Natural killer cell treated with Interleukin-12 subunit alpha and Interleukin-12 subunit beta and Interleukin-15 and Interleukin-18, amount 100 ng/mL, for 72 hours (primary cell): ENCODE measurements around the gene ZBED5. TPM values are rescaled to one million over a fixed set of nuclear protein-coding genes. Genes with fewer than 3 reads are reported as not detected.

Experiments
- ATAC-seq, 2 donors: fragments of 150-1000 bp; cut with Tn5 transposase in 1 of 2; sonication (Bioruptor Pico), chemical (Tn5 transposase) in 1 of 2; 2 replicates each; pipeline ENCODE4 v1.10.0; 2021
- DNase-seq: peaks from one replicate; pipeline ENCODE4 v3.0.0; 2022; ENCODE audit warnings: low spot score
- H3K27ac Mint-ChIP-seq, 2 donors: 1 replicate in 1 of 2; 2 replicates in 1 of 2; pipeline ENCODE4 v1.8.0; 2022; ENCODE audit warnings: mixed read lengths in 2 of 2, mild to moderate bottlenecking in 1 of 2, moderate library complexity in 1 of 2
- H3K27me3 Mint-ChIP-seq, 2 donors: 1 replicate in 1 of 2; 2 replicates in 1 of 2; pipeline ENCODE4 v1.8.0; 2022; ENCODE audit warnings: mixed read lengths in 2 of 2
- H3K36me3 Mint-ChIP-seq: one replicate; pipeline ENCODE4 v1.8.0; 2022; ENCODE audit warnings: mixed read lengths
- H3K4me1 Mint-ChIP-seq, 2 donors: 1 replicate in 1 of 2; 2 replicates in 1 of 2; pipeline ENCODE4 v1.8.0; 2022; ENCODE audit warnings: low read depth in 2 of 2, mixed read lengths in 2 of 2, mild to moderate bottlenecking in 1 of 2
- H3K4me3 Mint-ChIP-seq: one replicate; pipeline ENCODE4 v1.8.0; 2022; ENCODE audit warnings: mixed read lengths
- H3K9me3 Mint-ChIP-seq: 2 replicates; pipeline ENCODE4 v1.8.0; 2022; ENCODE audit warnings: mixed read lengths
- total RNA-seq, 2 donors: library from RNA; stranded (reverse); gene quantifications; one replicate each; pipeline ENCODE4 v1.2.3, GENCODE V29; 2022

Gene ZBED5
- 10 to 100 TPM; 34.5 to 37.1 TPM for total RNA-seq

DNA sequence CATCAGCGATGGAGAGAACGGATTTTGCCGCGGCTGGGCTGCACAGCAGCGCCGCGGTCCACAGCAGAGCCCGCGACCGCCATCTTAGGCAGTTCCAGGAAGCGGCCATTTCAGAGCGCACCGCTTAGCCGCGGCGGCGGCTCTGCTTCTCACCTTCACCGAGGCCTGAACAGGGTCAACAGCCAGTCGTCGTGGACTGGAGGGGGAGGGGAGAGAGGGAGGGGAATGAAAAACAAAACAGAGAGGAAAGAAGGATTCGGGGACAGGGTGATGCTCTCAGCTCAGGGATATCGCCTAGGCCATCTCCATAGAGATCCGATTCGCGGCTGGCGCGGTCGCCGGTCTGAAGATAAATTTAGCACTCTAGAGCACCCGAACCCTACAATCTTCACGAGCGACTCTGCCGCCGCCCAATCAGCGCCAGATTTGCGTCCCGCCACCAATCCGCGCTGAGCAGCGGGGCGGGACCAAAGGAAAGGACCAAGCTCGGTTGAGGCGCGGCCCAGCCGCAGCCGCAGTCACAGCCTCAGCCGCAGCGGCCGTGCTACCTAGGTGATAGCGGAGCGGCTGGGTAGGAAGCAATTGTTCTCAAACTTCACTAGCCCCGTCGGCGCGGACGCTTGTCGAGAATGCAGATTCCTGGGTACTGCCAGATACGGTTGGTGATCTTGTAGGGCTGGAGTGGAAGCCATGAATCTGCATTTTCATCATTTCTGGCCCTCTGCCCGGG lies at the start of gene ZBED5:
ZBED5 (minus strand) TSS at position 345 of the 730 bp plus-strand sequence. CDS start 3,108 bp downstream, outside the sequence.
- Mint-ChIP-seq H3K4me1 (peaks cover 22 to 26% of the 10 kb centered on the region in 2 donors), H3K4me3 (peak within 1 kb of the TSS; percentile 99)

DNA sequence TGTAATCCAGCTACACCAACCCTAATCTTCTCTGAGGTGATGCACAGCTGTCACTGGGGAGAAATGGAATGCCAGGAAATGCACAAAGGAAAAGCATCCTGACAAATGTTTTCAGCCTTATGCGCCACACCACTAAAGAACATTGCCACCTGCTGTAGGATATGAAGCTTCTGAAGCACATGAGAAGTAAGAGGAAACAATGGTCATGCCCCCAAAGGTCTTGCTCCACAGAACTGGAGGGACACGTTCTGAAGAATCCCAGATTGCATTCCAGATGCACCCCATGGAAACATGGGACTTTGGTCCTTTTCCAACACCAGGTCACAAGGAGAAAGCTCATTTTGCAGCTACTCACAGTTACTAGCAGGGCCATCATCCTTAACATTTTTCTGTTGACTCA lies 48.7 kb upstream of the ZBED5 start:
- Mint-ChIP-seq H3K4me1 (peaks cover 7 to 10% of the 10 kb centered on the region in 2 donors), H3K36me3 (no peaks in the 10 kb centered on the region), H3K4me3 (no peak overlapping the region), H3K27ac (no peak overlapping the region), H3K27me3 (peaks cover 23 to 40% of the 10 kb centered on the region in 2 donors), H3K9me3 (no peaks in the 10 kb centered on the region)
- no peak for DNase-seq
- no peak for ATAC-seq

More for the DNA sequence above, at the start of gene ZBED5:
- Mint-ChIP-seq H3K27me3 (no peaks in the 10 kb centered on the region), H3K36me3 (peaks cover 14% of the 10 kb centered on the region), H3K9me3 (no peaks in the 10 kb centered on the region), H3K27ac (peak within 1 kb of the TSS; percentile 99 to 100)
- ATAC-seq (peak; percentile 96 to 98), DNase-seq (peak; percentile 96)

DNA sequence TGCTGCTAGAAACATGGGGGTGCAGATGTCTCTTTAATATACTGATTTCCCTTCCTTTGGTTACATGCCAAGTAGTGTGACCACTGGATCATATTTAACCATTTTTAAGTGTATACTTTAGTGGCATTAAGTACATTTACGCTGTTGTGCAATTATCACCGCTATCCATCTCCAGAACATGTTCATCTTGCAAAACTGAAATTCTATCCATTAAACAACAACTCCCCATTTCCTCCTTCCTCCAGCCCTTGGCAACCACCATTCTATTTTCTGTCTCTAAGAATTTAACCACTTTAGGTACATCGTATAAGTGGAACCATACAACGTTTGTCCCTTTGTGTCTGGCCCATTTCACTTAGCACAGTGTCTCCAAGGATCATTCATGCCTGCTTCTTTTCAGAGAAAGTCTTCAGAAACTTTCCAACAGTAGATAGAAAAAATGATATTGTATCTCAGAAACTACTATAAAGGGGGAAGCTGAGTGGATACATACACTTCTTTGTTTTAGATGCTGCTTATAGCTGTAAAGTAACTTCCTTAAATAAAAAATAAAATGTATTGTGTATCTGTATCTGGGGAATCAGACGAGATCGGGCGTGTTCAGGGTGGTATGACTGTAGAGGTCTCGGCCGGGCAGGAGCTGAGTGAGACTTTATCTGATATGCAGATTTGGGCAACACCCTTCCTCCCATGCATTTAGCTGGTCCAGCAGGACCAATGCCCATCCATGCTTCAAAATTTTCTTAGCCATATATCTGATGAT lies 44.6 kb upstream of the ZBED5 start:
- ATAC-seq (no peak), DNase-seq (no peak)
- no peaks in the 10 kb centered on the region for H3K9me3 Mint-ChIP-seq
- peaks cover 0 to 11% of the 10 kb centered on the region in 2 donors for H3K4me1 Mint-ChIP-seq
- no peak overlapping the region for H3K4me3 Mint-ChIP-seq
- H3K36me3 Mint-ChIP-seq, result no peaks in the 10 kb centered on the region
- no peak overlapping the region for H3K27ac Mint-ChIP-seq
- H3K27me3 Mint-ChIP-seq, result peaks cover 14 to 25% of the 10 kb centered on the region in 2 donors

- Mint-ChIP-seq H3K4me1 (peaks cover 0 to 11% of the 10 kb centered on the region in 2 donors), H3K4me3 (no peak overlapping the region), H3K36me3 (no peaks in the 10 kb centered on the region), H3K9me3 (no peaks in the 10 kb centered on the region), H3K27me3 (peaks cover 8 to 13% of the 10 kb centered on the region in 2 donors), H3K27ac (no peak overlapping the region)
- DNase-seq (no peak), ATAC-seq (no peak)
These were observed 43.0 kb upstream of the ZBED5 start for GRCh38 chr11:10900681-10901415.

DNA sequence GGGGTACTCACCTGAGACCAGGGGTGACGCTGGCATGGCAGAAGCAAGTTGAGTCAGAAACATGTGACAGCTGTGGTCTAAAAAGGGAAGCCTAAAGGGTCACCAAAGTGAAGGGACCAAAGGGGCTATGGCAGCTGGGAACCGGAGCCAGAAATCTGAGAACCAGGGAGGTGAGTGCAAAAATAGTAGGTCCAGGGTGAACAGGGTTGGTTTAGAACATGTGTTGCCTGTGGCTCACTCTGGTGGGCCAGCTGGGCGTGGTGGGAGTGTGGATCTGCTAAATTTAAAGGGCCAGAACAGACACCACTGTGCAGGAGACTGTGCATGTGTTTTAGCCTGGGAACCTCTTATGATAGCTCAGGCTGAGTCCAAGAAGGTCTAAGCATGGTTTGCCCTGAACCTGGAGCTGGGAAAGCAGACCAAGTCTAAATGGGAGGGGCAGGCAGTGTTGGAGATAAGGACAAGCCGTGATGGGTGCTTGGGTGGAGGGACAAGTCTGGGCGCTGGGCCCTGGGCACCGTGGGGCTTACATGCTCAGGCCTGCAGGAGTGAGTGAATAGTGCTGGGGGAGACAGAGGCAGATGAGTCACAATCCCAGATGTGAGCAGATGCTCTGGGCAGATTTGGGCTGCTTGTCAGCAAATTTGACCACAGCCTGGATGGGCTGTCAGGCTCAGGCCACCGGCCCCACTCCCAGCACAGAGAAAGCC lies 41.4 kb upstream of the ZBED5 start:
- ATAC-seq (peak; percentile 48 to 61), DNase-seq (no peak)
- H3K27me3 Mint-ChIP-seq, result peaks cover 4 to 13% of the 10 kb centered on the region in 2 donors
- no peaks in the 10 kb centered on the region for H3K9me3 Mint-ChIP-seq
- no peak overlapping the region for H3K27ac Mint-ChIP-seq
- H3K36me3 Mint-ChIP-seq, result no peaks in the 10 kb centered on the region
- H3K4me3 Mint-ChIP-seq, result no peak overlapping the region
- H3K4me1 Mint-ChIP-seq, result peaks cover 0 to 11% of the 10 kb centered on the region in 2 donors

- H3K36me3 Mint-ChIP-seq, result no peaks in the 10 kb centered on the region
- H3K27ac Mint-ChIP-seq, result no peak overlapping the region
- ATAC-seq (no peak), DNase-seq (no peak)
- no peak overlapping the region for H3K4me3 Mint-ChIP-seq
- H3K9me3 Mint-ChIP-seq, result no peaks in the 10 kb centered on the region
- peaks cover 4 to 13% of the 10 kb centered on the region in 2 donors for H3K27me3 Mint-ChIP-seq
- H3K4me1 Mint-ChIP-seq, result peaks cover 0 to 11% of the 10 kb centered on the region in 2 donors
These were observed 40.8 kb upstream of the ZBED5 start for GRCh38 chr11:10898763-10899025.

DNA sequence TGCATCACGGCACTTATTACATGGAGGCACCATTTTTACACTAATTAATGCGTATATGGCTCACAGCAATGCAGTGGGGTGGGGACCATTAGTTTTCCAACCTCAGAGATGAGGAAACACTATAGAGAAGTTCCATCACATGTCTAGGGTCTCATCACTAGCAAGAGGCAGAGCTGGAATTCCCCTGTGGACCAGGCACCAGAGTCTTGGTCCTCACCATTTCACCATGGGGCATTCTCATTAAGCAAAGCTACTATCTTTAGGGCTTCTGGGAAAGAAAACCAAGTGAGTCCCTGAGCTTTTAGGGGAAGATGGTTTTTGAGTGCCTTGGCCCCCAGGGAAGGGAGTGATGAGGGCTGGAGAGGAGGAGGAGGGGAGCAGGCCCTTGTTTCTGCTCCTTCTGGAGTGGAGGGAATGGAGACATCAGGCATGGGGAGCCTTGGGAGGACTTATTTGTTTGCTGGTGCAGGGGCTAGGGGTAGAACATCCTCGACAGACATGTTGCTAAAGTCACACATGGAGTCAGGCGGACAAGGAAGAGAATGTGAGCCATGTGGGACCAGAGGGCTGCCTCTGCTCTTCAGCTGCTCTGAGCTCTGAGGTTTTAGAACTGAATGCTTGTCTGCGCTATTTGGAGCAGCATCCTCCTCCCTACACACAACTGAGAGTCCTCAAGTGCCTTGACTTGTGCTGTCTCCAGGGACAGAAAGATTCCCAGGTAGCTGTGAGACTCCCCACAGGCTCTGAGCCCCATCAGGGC lies 40.3 kb upstream of the ZBED5 start:
- Mint-ChIP-seq H3K9me3 (no peaks in the 10 kb centered on the region), H3K36me3 (no peaks in the 10 kb centered on the region), H3K4me3 (no peak overlapping the region), H3K4me1 (peaks cover 0 to 11% of the 10 kb centered on the region in 2 donors), H3K27ac (peak overlapping the region in 1 of 2 donors; percentile 61), H3K27me3 (peaks cover 4 to 13% of the 10 kb centered on the region in 2 donors)
- ATAC-seq (no peak), DNase-seq (no peak)

DNA sequence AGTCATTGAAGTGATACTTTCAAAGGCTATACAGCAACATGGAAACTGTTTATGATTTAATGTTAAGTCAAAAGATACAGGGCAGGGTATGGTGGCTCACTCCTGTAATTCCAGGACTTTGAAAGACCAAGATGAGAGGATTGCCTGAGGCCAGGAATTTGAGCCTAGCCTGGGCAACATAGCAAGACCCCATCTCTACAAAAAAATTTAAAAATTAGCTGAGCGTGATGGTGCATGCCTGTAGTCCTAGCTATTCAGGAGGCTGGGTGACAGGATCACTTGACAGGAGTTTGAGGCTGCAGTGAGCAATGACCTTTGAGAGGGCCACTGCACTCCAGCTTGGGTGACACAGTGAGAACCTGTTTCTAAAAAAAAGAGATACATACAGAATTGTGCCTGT lies 39.3 kb upstream of the ZBED5 start:
- Mint-ChIP-seq H3K4me3 (no peak overlapping the region), H3K9me3 (no peaks in the 10 kb centered on the region), H3K27me3 (peaks cover 0 to 2% of the 10 kb centered on the region in 2 donors), H3K36me3 (no peaks in the 10 kb centered on the region), H3K4me1 (peaks cover 0 to 11% of the 10 kb centered on the region in 2 donors), H3K27ac (no peak overlapping the region)
- no peak for DNase-seq
- no peak for ATAC-seq

DNA sequence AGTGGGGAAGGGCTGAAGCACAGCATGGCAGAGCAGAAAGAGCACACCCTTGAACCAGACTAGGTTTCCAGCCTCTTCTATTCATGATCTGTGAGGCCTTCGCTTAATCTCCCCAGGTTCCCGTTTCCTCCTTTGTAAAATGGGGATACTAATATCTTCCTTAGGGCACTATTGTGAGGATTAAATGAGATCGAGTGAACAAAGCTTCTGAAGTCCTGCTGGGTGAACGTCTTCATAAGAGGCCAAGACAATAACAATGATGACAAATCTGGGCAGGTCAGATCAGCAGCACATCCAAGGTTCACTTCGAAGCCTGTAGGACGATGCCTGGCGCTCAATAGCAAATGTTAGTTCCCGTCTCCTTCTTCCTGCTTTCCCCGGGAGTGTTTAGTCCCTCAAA lies 38.6 kb upstream of the ZBED5 start:
- no peaks in the 10 kb centered on the region for H3K36me3 Mint-ChIP-seq
- peaks cover under 1 to 2% of the 10 kb centered on the region in 2 donors for H3K27me3 Mint-ChIP-seq
- H3K4me1 Mint-ChIP-seq, result peaks cover 0 to 11% of the 10 kb centered on the region in 2 donors
- ATAC-seq (no peak), DNase-seq (no peak)
- H3K4me3 Mint-ChIP-seq, result no peak overlapping the region
- no peak overlapping the region for H3K27ac Mint-ChIP-seq
- no peaks in the 10 kb centered on the region for H3K9me3 Mint-ChIP-seq

DNA sequence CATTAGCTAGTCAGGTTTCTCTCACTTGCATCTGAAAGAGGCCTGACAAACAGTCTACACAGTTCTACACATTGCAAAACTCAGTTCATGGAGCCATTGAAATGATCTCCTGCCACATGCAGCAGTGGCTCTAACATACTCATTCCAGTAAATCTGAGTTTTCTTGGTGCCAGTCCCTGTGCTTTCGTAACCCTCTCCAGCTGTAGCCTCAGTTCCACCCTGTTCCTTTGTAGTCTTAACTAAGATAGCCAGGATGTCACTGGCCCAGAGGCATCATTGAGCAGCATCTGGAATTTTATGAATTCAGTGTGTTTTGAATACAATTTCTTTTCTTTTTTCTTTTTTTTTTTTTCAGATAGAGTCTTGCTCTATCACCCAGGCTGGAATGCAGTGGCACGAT lies 37.4 kb upstream of the ZBED5 start:
- no peak overlapping the region for H3K27ac Mint-ChIP-seq
- H3K4me1 Mint-ChIP-seq, result peaks cover 0 to 11% of the 10 kb centered on the region in 2 donors
- no peaks in the 10 kb centered on the region for H3K36me3 Mint-ChIP-seq
- H3K27me3 Mint-ChIP-seq, result peaks cover 8% of the 10 kb centered on the region in 2 donors
- ATAC-seq (no peak), DNase-seq (no peak)
- H3K4me3 Mint-ChIP-seq, result no peak overlapping the region
- no peaks in the 10 kb centered on the region for H3K9me3 Mint-ChIP-seq

DNA sequence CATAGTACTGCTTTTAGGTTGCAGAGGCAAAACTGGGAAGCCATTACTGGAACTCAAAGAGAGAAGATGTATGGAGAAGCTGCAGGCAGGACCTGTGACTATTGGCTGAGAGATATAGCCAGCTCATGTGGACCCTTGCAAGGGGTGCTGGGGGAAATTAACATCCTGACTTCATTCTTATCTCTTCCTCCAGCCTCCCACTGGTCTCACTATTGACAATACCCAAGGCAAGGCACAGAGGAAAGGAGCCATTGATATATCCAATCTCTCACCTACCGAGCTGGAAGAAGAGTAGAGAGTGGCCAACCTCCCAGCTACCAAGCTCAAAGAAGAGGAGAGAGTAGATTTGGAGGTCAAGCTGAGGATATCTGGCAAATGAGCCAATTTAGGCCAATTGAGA lies 36.8 kb upstream of the ZBED5 start:
- peaks cover 4% of the 10 kb centered on the region for H3K36me3 Mint-ChIP-seq
- H3K27me3 Mint-ChIP-seq, result peaks cover 11% of the 10 kb centered on the region in 2 donors
- ATAC-seq, result no peak
- H3K4me1 Mint-ChIP-seq, result peaks cover 0 to 8% of the 10 kb centered on the region in 2 donors
- no peak overlapping the region for H3K4me3 Mint-ChIP-seq
- H3K9me3 Mint-ChIP-seq, result no peaks in the 10 kb centered on the region
- H3K27ac Mint-ChIP-seq, result no peak overlapping the region
- DNase-seq, result no peak

DNA sequence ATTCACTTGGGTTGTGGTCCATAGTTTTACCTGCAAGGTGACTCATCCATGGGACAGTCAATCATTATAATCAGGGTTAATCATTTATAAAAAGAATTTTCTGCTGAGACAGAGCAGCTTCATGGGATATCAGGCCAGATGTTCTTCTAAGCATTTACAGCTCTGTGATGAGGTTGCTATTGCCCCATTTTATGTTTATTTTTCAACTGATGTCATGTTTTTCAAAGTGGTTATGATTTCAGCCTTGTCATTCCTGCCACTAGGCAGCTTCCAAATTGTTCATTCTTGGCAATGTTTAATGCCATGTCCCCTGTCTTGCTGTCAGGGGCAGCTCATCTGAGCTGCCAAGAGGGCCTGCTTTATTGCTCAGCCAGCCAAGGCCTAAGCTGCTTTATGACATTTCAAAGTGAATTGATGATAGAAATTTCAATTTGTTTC lies 35.9 kb upstream of the ZBED5 start:
- Mint-ChIP-seq H3K27me3 (peaks cover 19 to 21% of the 10 kb centered on the region in 2 donors), H3K4me1 (peaks cover 0 to 6% of the 10 kb centered on the region in 2 donors), H3K4me3 (no peak overlapping the region), H3K27ac (no peak overlapping the region), H3K9me3 (no peaks in the 10 kb centered on the region), H3K36me3 (peaks cover 11% of the 10 kb centered on the region)
- ATAC-seq (no peak), DNase-seq (no peak)

DNA sequence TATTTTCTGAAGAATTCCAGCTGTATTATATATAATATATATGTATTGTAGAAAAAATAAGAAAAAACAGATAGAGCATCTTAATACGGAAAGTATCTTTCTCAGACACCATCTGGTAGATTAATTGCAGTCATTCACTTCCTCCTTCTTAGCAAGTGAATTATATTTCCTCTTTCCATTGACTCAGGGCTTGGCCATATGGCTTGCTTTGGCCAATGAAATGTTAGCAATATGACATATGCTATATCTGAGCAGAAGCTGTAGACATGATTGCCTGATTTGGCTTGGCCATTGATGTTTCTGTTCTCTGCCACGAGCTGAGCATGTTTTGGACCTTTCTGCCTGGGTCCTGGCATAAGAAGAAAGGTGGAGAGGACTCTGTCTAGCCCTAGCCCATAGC lies 34.4 kb upstream of the ZBED5 start:
- ATAC-seq, result no peak
- Mint-ChIP-seq H3K9me3 (no peaks in the 10 kb centered on the region), H3K27ac (no peak overlapping the region), H3K4me1 (no peaks in the 10 kb centered on the region), H3K4me3 (no peak overlapping the region), H3K36me3 (peaks cover 11% of the 10 kb centered on the region), H3K27me3 (peaks cover 23 to 25% of the 10 kb centered on the region in 2 donors)
- DNase-seq, result no peak
